Measurements from ENCODE around the gene HEPN1. TPM values are rescaled to one million over a fixed set of nuclear protein-coding genes. Genes with fewer than 3 reads are reported as not detected.

Gene HEPN1
- total RNA-seq, 1 experiment from 2014 or later, result not detected

- H3K4me1 Mint-ChIP-seq (ENCODE audit: low read depth, unreplicated experiment), result no peaks in the 10 kb centered on the region
- BruUV-seq (replicated peaks), result no TSS peak
- no peaks in the 10 kb centered on the region for H3K36me3 Mint-ChIP-seq (ENCODE audit: insufficient read depth, unreplicated experiment)
- intact Hi-C loops (cut with micrococcal nuclease; ENCODE audit: unreplicated experiment), result no loop called here
- no peak overlapping the region for H3K27ac Mint-ChIP-seq (ENCODE audit: unreplicated experiment)
- no peak overlapping the region for H3K4me3 Mint-ChIP-seq (ENCODE audit: low read depth, unreplicated experiment)
- no peaks in the 10 kb centered on the region for H3K9me3 Mint-ChIP-seq (ENCODE audit: low read depth, unreplicated experiment)
- no peak for DNase-seq
- TF ChIP-seq CTCF (IDR thresholded peaks at IDR 0.05; ENCODE audit: unreplicated experiment), result no peak
- CTCF ChIA-PET, result interaction anchor here (0.5 kb wide), 1 partner anchor 226 kb away, joined by 5 read pairs; no protein-coding TSS in a partner anchor
- peaks cover 87% of the 10 kb centered on the region for H3K27me3 Mint-ChIP-seq (ENCODE audit: unreplicated experiment)
These were observed 20.3 kb upstream of the HEPN1 start for GRCh38 chr11:124898711-124899110.

GRCh38 chr11:124899383-124900145 is 19.5 kb upstream of the HEPN1 start:
- Mint-ChIP-seq H3K27me3 (ENCODE audit: unreplicated experiment) (peaks cover 81% of the 10 kb centered on the region), H3K4me3 (ENCODE audit: low read depth, unreplicated experiment) (no peak overlapping the region), H3K36me3 (ENCODE audit: insufficient read depth, unreplicated experiment) (no peaks in the 10 kb centered on the region), H3K9me3 (ENCODE audit: low read depth, unreplicated experiment) (no peaks in the 10 kb centered on the region), H3K4me1 (ENCODE audit: low read depth, unreplicated experiment) (no peaks in the 10 kb centered on the region), H3K27ac (ENCODE audit: unreplicated experiment) (no peak overlapping the region)
- no peak for TF ChIP-seq CTCF (IDR thresholded peaks at IDR 0.05; ENCODE audit: unreplicated experiment)
- CTCF ChIA-PET, result no interaction called here
- intact Hi-C loops (cut with micrococcal nuclease; ENCODE audit: unreplicated experiment), result no loop called here
- BruUV-seq (replicated peaks), result no TSS peak
- DNase-seq, result no peak

GRCh38 chr11:124900464-124900863 is 18.6 kb upstream of the HEPN1 start:
- no peak for TF ChIP-seq CTCF (IDR thresholded peaks at IDR 0.05; ENCODE audit: unreplicated experiment)
- CTCF ChIA-PET, result no interaction called here
- H3K9me3 Mint-ChIP-seq (ENCODE audit: low read depth, unreplicated experiment), result no peaks in the 10 kb centered on the region
- H3K27ac Mint-ChIP-seq (ENCODE audit: unreplicated experiment), result no peak overlapping the region
- BruUV-seq (replicated peaks), result no TSS peak
- no peak overlapping the region for H3K4me3 Mint-ChIP-seq (ENCODE audit: low read depth, unreplicated experiment)
- H3K27me3 Mint-ChIP-seq (ENCODE audit: unreplicated experiment), result peaks cover 73% of the 10 kb centered on the region
- intact Hi-C loops (cut with micrococcal nuclease; ENCODE audit: unreplicated experiment), result no loop called here
- no peaks in the 10 kb centered on the region for H3K36me3 Mint-ChIP-seq (ENCODE audit: insufficient read depth, unreplicated experiment)
- H3K4me1 Mint-ChIP-seq (ENCODE audit: low read depth, unreplicated experiment), result no peaks in the 10 kb centered on the region
- DNase-seq, result no peak

GRCh38 chr11:124902616-124903015 is 16.4 kb upstream of the HEPN1 start:
- peaks cover 55% of the 10 kb centered on the region for H3K27me3 Mint-ChIP-seq (ENCODE audit: unreplicated experiment)
- no TSS peak for BruUV-seq (replicated peaks)
- CTCF ChIA-PET, result no interaction called here
- H3K4me1 Mint-ChIP-seq (ENCODE audit: low read depth, unreplicated experiment), result no peaks in the 10 kb centered on the region
- TF ChIP-seq CTCF (IDR thresholded peaks at IDR 0.05; ENCODE audit: unreplicated experiment), result no peak
- intact Hi-C loops (cut with micrococcal nuclease; ENCODE audit: unreplicated experiment), result no loop called here
- H3K9me3 Mint-ChIP-seq (ENCODE audit: low read depth, unreplicated experiment), result no peaks in the 10 kb centered on the region
- no peak for DNase-seq
- H3K36me3 Mint-ChIP-seq (ENCODE audit: insufficient read depth, unreplicated experiment), result no peaks in the 10 kb centered on the region
- H3K27ac Mint-ChIP-seq (ENCODE audit: unreplicated experiment), result no peak overlapping the region
- no peak overlapping the region for H3K4me3 Mint-ChIP-seq (ENCODE audit: low read depth, unreplicated experiment)
